Fibroblast of villous mesenchyme (primary cell): ENCODE results near the gene BBC3. TPM values are rescaled to one million over a fixed set of nuclear protein-coding genes. Genes with fewer than 3 reads are reported as not detected.

Experiments
- DNase-seq: peaks from one replicate; pipeline ENCODE4 v3.0.0-alpha.2; 2010; ENCODE audit warnings: low read depth
- H3K4me3 ChIP-seq: 2 replicates; pipeline ENCODE4 v1.5.1; 2011; ENCODE audit warnings: low read depth, mild to moderate bottlenecking, low read length
- CTCF ChIP-seq: IDR thresholded peaks from 2 replicates; pipeline ENCODE4 v1.5.1; 2012; ENCODE audit warnings: low read depth, mild to moderate bottlenecking, low read length; ENCODE audit not compliant: insufficient read depth
- total RNA-seq: library from RNA; depleted of rRNA; stranded (reverse); fragments of >200 nt; gene quantifications from 2 replicates; pipeline ENCODE4 v1.2.3, GENCODE V29; 2012

BBC3 gene
- total RNA-seq, 1 donor: 6.0 TPM

- H3K4me3 ChIP-seq: peak overlapping the region; percentile 77
- peak; percentile 94 for DNase-seq
- no peak for TF ChIP-seq CTCF
Observed at GRCh38 chr19:47273313-47274070, 42.5 kb upstream of the BBC3 start.

GRCh38 chr19:47272448-47273312 is 41.7 kb upstream of the BBC3 start:
- peak overlapping the region; percentile 77 for H3K4me3 ChIP-seq
- no peak for TF ChIP-seq CTCF
- peak; percentile 83 for DNase-seq

- no peak overlapping the region for H3K4me3 ChIP-seq
- no peak for TF ChIP-seq CTCF
- DNase-seq: no peak
Observed at GRCh38 chr19:47271949-47272348, 41.0 kb upstream of the BBC3 start.

- TF ChIP-seq CTCF: no peak
- DNase-seq: no peak
- H3K4me3 ChIP-seq: no peak overlapping the region
Observed at GRCh38 chr19:47270408-47270807, 39.4 kb upstream of the BBC3 start.

- TF ChIP-seq CTCF: no peak
- DNase-seq: no peak
Observed at GRCh38 chr19:47269596-47269995, 38.6 kb upstream of the BBC3 start.

GRCh38 chr19:47268028-47268427 is 37.0 kb upstream of the BBC3 start:
- DNase-seq: no peak
- no peak for TF ChIP-seq CTCF
- H3K4me3 ChIP-seq: no peak overlapping the region

More at GRCh38 chr19:47269596-47269995, 38.6 kb upstream of the BBC3 start:
- no peak overlapping the region for H3K4me3 ChIP-seq
